Progenitor cell of endocrine pancreas (in vitro differentiated cells): ENCODE measurements around the gene CDH2. TPM values are rescaled to one million over a fixed set of nuclear protein-coding genes. Genes with fewer than 3 reads are reported as not detected.

Source experiments
- DNase-seq: peaks from one replicate; pipeline ENCODE4 v3.0.0; 2021; ENCODE audit warnings: low spot score; ENCODE audit not compliant: unreplicated experiment
- H3K27ac Mint-ChIP-seq: 2 replicates; pipeline ENCODE4 v1.8.0; 2021; ENCODE audit warnings: mild to moderate bottlenecking, moderate library complexity, mixed read lengths
- H3K27me3 Mint-ChIP-seq: 2 replicates; pipeline ENCODE4 v1.8.0; 2021; ENCODE audit warnings: mixed read lengths
- H3K36me3 Mint-ChIP-seq: 2 replicates; pipeline ENCODE4 v1.8.0; 2022; ENCODE audit warnings: mixed read lengths; ENCODE audit not compliant: insufficient read depth
- H3K4me1 Mint-ChIP-seq: 2 replicates; pipeline ENCODE4 v1.8.0; 2021; ENCODE audit warnings: low read depth, mixed read lengths
- H3K4me3 Mint-ChIP-seq: 2 replicates; pipeline ENCODE4 v1.8.0; 2021; ENCODE audit warnings: low read depth, mild to moderate bottlenecking, moderate library complexity, mixed read lengths
- H3K9me3 Mint-ChIP-seq: 2 replicates; pipeline ENCODE4 v1.8.0; 2021; ENCODE audit warnings: low read depth, mixed read lengths
- total RNA-seq: library from RNA; stranded (reverse); gene quantifications from 2 replicates; pipeline ENCODE4 v1.2.1, GENCODE V29; 2021
- TF ChIP-seq, protein P1 (sequence below): fragments of 200-600 bp; sonication (generic); IDR thresholded peaks from one replicate; pipeline ENCODE4 v1.5.0; 2021; ENCODE audit warnings: antibody characterized with exemption, mild to moderate bottlenecking; ENCODE audit not compliant: unreplicated experiment

CDH2 gene
- total RNA-seq, 1 donor from 2014 or later, result 197 TPM

- Mint-ChIP-seq H3K9me3 (no peaks in the 10 kb centered on the region), H3K27me3 (no peaks in the 10 kb centered on the region), H3K4me3 (no peak overlapping the region), H3K4me1 (peaks cover 29% of the 10 kb centered on the region), H3K27ac (peak overlapping the region; percentile 3), H3K36me3 (peaks cover 2% of the 10 kb centered on the region)
- TF ChIP-seq, protein P1, sequence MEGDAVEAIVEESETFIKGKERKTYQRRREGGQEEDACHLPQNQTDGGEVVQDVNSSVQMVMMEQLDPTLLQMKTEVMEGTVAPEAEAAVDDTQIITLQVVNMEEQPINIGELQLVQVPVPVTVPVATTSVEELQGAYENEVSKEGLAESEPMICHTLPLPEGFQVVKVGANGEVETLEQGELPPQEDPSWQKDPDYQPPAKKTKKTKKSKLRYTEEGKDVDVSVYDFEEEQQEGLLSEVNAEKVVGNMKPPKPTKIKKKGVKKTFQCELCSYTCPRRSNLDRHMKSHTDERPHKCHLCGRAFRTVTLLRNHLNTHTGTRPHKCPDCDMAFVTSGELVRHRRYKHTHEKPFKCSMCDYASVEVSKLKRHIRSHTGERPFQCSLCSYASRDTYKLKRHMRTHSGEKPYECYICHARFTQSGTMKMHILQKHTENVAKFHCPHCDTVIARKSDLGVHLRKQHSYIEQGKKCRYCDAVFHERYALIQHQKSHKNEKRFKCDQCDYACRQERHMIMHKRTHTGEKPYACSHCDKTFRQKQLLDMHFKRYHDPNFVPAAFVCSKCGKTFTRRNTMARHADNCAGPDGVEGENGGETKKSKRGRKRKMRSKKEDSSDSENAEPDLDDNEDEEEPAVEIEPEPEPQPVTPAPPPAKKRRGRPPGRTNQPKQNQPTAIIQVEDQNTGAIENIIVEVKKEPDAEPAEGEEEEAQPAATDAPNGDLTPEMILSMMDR, result no peak
- no peak for DNase-seq
These were observed 131.1 kb downstream of the CDH2 start for GRCh38 chr18:28045880-28046279.

- no peak for DNase-seq
- no peaks in the 10 kb centered on the region for H3K9me3 Mint-ChIP-seq
- no peaks in the 10 kb centered on the region for H3K27me3 Mint-ChIP-seq
- TF ChIP-seq, protein P1, result no peak
- peak overlapping the region; percentile 3 for H3K27ac Mint-ChIP-seq
- no peak overlapping the region for H3K4me3 Mint-ChIP-seq
- H3K36me3 Mint-ChIP-seq, result peaks cover 2% of the 10 kb centered on the region
- H3K4me1 Mint-ChIP-seq, result peaks cover 31% of the 10 kb centered on the region
These were observed 131.6 kb downstream of the CDH2 start for GRCh38 chr18:28045176-28045810.

GRCh38 chr18:28044036-28044435 is 132.9 kb downstream of the CDH2 start:
- Mint-ChIP-seq H3K4me1 (peaks cover 29% of the 10 kb centered on the region), H3K36me3 (no peaks in the 10 kb centered on the region), H3K27ac (no peak overlapping the region), H3K4me3 (no peak overlapping the region), H3K9me3 (no peaks in the 10 kb centered on the region), H3K27me3 (no peaks in the 10 kb centered on the region)
- no peak for DNase-seq
- TF ChIP-seq, protein P1, result no peak

- no peaks in the 10 kb centered on the region for H3K27me3 Mint-ChIP-seq
- peaks cover 29% of the 10 kb centered on the region for H3K4me1 Mint-ChIP-seq
- no peak overlapping the region for H3K4me3 Mint-ChIP-seq
- no peak for DNase-seq
- H3K36me3 Mint-ChIP-seq, result no peaks in the 10 kb centered on the region
- H3K27ac Mint-ChIP-seq, result peak overlapping the region; percentile 13
- TF ChIP-seq, protein P1, result no peak
- no peaks in the 10 kb centered on the region for H3K9me3 Mint-ChIP-seq
These were observed 133.3 kb downstream of the CDH2 start for GRCh38 chr18:28043631-28044030.

- Mint-ChIP-seq H3K4me1 (peaks cover 30% of the 10 kb centered on the region), H3K4me3 (no peak overlapping the region), H3K27me3 (no peaks in the 10 kb centered on the region), H3K27ac (no peak overlapping the region), H3K9me3 (no peaks in the 10 kb centered on the region), H3K36me3 (no peaks in the 10 kb centered on the region)
- no peak for DNase-seq
- TF ChIP-seq, protein P1, result no peak
These were observed 135.6 kb downstream of the CDH2 start for GRCh38 chr18:28041366-28041765.
